Stimulated activated CD8-positive, alpha-beta memory T cell treated with anti-CD3 and anti-CD28 coated beads, Interleukin-12 subunit alpha, Interleukin-12 subunit beta, amount 100 ng/mL, for 1 hour (primary cell): Measurements from ENCODE around the gene RPP25.
"Not testable (repeated sequence)": the region's sequence is repeated elsewhere in the genome, so short reads cannot be mapped to it uniquely, and the experiment has no call there.

Source experiments
- DNase-seq: peaks from one replicate; pipeline ENCODE4 v3.0.0-alpha.2; 2020; ENCODE audit warnings: low read depth

RPP25 gene

GRCh38 chr15:74962671-74963070 lies 6.1 kb upstream of the RPP25 start:
- no peak for DNase-seq

DNA sequence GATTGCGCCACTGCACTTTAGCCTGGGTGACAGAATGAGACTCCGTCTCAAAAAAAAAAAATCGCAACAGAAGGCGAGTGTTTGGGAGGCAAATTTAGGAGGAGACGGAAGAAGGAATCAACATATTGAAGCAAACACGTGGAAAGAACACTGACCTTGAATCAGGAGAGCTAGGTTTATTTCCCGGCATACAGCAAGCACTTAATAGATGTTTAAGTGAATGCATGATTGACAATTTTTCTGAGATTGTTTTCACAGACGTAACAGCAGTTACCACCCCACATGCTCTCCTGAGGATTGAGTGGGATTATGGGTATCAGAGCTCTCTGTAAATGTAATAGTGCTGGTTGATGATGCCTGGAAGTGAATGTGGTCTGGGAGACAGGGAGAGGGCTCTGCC lies 5.6 kb upstream of the RPP25 start:
- DNase-seq: no peak

DNA sequence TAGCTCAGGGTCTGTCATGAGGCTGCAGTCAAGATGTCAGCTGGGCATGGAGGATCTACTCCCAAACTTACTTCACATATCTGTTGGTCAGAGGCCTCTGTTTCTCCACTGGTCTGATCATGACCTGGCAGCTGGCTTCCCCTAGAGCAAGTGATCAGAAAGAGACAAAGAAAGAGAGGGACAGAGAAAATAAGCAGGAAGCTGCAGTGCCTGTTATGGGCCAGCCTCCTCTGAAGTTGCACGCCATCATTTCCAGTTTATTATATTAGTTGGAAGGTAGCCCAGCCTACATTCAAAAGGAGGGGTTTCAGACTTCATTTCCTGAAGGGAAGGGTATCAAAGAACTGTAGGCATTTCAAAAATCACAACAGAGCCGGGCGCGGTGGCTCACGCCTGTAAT lies 5.0 kb upstream of the RPP25 start:
- DNase-seq: no peak

GRCh38 chr15:74960995-74961588 lies 4.5 kb upstream of the RPP25 start:
- no peak for DNase-seq

DNA sequence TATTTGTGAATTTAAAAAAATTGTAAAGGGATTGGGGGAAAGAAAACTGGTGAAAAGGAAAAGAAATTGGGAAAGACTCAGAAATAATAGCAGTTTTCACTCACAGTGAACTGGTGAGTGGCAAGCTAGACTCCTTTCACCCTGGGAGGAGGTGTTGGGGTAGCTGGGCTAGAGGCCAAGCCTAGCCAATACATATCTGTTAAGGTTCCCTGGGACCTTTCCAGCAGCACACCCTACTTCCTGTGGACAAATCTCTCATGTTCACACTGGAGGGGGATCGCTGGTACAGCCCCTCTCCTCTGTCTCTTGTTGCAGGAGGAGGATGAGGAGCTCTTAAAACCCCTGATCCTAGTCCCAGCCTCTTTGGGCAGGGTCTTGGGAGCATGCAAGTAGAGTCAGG lies 3.7 kb upstream of the RPP25 start:
- DNase-seq: no peak

- no peak for DNase-seq
Observed at GRCh38 chr15:74959586-74959939, 3.0 kb upstream of the RPP25 start.

DNA sequence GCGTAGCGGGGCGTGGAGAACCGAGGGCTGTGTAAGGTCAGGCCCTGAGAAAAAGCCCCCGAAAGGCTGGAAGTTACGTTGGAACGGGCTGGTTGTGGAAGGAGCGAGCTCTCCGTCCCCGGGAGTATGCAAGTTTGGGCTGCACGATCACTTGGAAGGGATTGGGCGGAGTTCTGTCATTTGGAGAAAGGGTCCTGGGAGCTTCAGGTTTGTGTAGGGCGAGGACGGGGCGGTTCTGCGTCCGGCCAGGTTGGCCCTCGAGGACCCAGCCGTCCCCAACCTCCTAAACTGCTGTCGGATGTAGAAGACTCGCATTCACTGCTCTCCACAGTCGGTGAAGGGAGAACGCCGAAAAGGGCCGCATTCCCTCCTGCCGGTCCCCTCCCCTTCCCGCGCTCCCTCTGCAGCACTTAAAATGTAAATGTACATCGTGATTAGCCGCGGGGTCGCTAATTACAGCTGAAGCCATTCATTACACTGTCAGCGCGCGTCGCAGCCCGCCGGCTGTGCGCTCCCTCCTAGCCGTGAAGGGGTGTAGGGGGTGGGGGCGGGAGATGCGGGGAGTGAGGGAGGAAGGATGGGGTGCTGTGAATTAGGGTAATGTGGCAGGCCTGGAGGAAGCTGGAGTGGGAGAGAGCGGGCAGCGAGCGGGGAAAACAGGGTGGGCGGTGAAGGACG lies 2.5 kb upstream of the RPP25 start:
- DNase-seq: no peak

- no peak for DNase-seq
Observed at GRCh38 chr15:74958320-74958907, 1.8 kb upstream of the RPP25 start.

GRCh38 chr15:74957476-74958035 lies 984 bp upstream of the RPP25 start:
- no peak for DNase-seq

- peak; percentile 27 for DNase-seq
Observed at GRCh38 chr15:74955796-74956647, 550 bp downstream of the RPP25 start.

GRCh38 chr15:74955017-74955416 lies 1.6 kb downstream of the RPP25 start:
- no peak for DNase-seq

DNA sequence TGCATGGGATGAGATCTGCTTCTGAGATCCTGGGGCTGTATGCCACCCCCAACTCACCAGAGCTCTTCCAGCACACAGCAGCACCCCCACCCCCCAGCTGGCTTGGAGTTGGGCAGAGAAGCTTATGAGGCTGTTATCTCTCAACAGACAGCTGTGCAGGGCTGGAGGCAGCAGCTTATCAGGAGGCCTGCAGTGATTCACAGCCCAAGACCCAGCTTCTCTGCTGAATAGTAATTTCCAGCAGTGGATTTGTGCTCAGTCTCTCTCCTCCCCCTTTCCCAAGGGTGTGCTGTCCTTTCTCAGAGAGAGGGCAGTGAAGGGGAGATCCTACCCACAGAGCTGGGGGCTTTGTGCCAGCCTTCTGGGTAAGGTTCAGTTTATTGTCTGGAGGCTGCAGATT lies 2.1 kb downstream of the RPP25 start:
- DNase-seq: no peak

DNA sequence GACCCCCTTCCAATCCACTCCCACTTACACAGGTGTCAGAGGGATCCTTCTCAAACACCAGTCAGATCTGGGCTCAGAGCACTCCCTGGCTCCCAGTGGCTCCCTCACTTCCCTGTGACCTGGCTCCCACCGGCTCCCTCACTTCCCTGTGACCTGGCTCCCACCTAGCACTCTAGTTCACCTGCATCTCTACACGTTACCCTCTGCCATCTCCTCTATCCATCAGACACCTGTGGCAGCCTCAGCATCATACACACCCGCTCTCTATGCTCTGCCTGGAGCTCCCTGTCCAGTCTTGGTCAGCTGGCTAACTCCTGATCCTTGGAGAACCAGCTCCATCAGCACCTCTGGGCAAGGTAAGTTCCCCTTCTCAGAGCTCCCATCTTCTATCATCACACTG lies 5.6 kb downstream of the RPP25 start:
- no peak for DNase-seq

GRCh38 chr15:74950078-74950908 lies 6.3 kb downstream of the RPP25 start:
- DNase-seq: peak; percentile 75

- DNase-seq: peak; percentile 82
Observed at GRCh38 chr15:74937590-74938371, 18.8 kb downstream of the RPP25 start, which contains the start of gene COX5A. Gene COX5A (minus strand): TSS chr15:74938073. CDS start chr15:74938014, 59 bp downstream.

GRCh38 chr15:74937272-74937589 lies 19.3 kb downstream of the RPP25 start:
- no peak for DNase-seq

GRCh38 chr15:74935193-74935592 lies 21.4 kb downstream of the RPP25 start:
- DNase-seq: not testable (repeated sequence)

GRCh38 chr15:74933573-74933972 lies 23.0 kb downstream of the RPP25 start:
- no peak for DNase-seq

DNA sequence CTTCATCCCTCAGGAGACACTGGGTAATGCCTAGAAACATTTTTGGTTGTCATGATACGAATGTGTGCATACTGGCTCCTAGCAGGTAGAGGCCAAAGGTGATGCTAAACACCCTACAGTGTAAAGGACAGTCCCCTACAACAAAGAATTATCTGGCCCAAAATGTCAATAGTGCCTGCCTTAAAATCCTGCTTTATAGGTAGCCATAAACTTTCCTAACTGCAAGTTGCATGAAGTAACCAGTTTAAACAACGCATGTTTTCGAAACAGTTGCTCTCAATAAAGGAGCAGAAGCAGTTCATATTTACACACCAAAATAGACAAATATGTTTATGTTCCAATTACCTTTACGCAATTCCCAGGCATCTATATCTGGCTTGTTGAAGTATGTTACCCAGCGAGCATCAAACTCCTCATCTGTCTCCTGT lies 27.8 kb downstream of the RPP25 start:
- DNase-seq: no peak

DNA sequence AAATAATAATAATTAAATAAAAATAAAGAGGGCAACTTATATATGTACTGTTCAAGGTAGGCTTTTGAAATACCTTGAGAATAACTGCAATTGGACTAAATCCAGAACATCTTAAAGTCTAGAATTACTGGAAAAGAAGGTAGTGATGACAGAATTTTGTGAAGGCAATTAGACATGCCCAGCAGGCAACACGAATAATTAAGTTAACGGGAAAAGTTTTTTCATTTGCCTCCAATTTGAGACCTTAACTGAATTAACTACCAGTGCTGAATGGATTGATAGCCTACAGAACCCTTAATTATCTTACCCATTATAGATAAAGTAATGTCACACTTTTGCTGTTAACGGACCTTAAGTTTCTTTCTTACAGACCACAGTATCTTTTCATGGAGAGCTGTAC lies 32.0 kb downstream of the RPP25 start:
- DNase-seq: no peak

- no peak for DNase-seq
Observed at GRCh38 chr15:74920456-74920855, 36.1 kb downstream of the RPP25 start.
